GM10248 (cell line): ENCODE results near the gene KRT71.

Experiments used
- CTCF ChIA-PET: fragments of 300-600 bp; sonication (Branson Sonifier 250); formaldehyde crosslinking; extraction: SDS; loops from one replicate; lab custom pipeline; 2021; ENCODE audit warnings: antibody characterized with exemption; lab: Yijun Ruan, JAX
- POLR2A ChIA-PET: fragments of 350-650 bp; sonication (Branson Sonifier 250); formaldehyde crosslinking; extraction: SDS; loops from one replicate; lab custom pipeline; 2020; ENCODE audit warnings: antibody characterized with exemption; lab: Yijun Ruan, JAX
- DNase-seq: peaks from one replicate; pipeline ENCODE4 v3.0.0; 2012; ENCODE audit errors: extremely low spot score
- TF ChIP-seq, protein P1 (sequence below): IDR thresholded peaks from 2 replicates; pipeline ENCODE4 v1.5.1; 2012; ENCODE audit warnings: mild to moderate bottlenecking, low read depth; ENCODE audit errors: extremely low read depth, missing control alignments, control extremely low read depth

Gene KRT71

DNA sequence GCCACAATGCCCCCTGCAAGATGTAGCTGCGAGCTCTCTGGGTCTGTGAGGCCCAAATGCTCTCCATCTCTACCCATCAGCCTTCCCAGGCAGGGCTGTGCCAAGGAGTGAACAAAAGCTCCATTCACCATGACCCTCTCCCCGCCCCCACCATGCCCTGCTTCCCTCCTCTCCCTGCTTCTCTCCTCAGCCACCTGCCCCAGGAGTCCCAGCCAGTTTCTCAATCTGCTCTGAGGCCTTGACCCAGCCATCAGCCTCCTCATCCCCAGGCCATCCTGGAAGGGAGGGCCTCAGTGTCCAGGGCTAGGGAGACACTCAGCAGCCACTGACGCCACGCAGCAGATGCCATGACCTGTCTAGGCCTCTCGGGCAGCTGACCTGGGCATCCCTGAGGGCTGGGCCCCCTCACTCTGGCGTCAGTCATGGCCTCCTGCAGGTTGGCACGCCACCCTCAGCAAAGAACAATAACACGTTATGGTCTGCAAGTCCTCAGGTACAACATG lies 24.3 kb downstream of the KRT71 start:
- ChIA-PET CTCF (no interaction called here), POLR2A (no interaction called here)
- no peak for DNase-seq
- TF ChIP-seq, protein P1, sequence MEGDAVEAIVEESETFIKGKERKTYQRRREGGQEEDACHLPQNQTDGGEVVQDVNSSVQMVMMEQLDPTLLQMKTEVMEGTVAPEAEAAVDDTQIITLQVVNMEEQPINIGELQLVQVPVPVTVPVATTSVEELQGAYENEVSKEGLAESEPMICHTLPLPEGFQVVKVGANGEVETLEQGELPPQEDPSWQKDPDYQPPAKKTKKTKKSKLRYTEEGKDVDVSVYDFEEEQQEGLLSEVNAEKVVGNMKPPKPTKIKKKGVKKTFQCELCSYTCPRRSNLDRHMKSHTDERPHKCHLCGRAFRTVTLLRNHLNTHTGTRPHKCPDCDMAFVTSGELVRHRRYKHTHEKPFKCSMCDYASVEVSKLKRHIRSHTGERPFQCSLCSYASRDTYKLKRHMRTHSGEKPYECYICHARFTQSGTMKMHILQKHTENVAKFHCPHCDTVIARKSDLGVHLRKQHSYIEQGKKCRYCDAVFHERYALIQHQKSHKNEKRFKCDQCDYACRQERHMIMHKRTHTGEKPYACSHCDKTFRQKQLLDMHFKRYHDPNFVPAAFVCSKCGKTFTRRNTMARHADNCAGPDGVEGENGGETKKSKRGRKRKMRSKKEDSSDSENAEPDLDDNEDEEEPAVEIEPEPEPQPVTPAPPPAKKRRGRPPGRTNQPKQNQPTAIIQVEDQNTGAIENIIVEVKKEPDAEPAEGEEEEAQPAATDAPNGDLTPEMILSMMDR = no peak

DNA sequence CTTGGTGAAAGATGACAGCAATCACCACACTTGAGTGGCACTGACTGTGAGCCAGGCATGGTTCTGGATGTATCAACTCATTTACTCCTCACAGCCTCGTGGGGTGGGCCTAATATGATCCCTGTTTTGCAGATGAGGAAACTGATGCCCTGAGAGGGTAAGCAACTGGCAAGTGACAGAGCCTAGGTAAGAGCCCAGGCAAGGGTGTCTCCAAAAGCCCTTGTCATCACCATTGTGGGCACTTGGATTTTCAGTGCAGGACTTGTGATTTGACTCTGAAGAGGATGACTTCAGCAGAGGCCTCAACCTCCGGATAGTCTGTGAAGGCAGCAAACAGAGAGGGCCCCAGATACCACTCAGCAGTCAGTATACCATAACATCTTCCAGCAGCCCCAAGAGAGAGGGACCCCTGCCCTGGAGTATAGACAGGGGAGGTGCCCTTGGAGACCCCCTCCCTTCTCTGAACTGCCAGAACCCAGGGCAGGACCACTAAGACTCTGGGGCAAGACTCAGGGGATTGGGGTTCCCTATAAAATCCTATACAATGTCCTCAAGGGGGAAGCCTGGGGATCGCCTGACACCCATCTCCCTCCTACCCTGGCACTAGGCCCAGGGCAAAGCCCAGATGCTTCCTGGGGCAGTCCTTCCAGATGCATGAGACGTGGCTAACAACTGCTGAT lies 25.7 kb downstream of the KRT71 start:
- no peak for DNase-seq
- TF ChIP-seq, protein P1 = no peak
- POLR2A ChIA-PET = no interaction called here
- CTCF ChIA-PET = no interaction called here

DNA sequence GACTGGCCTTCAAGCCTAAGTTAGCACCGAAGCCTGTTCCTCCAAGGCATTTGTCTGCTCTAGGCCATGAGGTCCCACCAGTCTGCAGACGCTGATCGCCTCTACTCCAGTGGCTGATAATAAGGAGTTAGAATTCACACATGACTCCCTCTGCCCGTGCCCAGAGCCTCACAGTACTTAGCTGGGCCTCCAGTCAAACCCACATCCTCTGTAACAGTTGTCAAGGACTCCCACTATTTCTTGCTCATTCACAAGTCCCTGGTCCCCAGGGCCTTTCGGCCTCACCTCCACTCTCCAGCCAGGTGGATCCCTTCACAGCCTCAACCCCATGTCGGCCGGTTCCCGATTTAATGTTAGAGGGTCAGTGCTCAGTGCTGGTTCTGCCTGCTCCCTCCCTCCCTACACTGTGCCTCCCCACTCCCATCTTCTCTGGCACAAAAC lies 26.4 kb downstream of the KRT71 start:
- ChIA-PET POLR2A (no interaction called here), CTCF (no interaction called here)
- TF ChIP-seq, protein P1 = no peak
- no peak for DNase-seq

DNA sequence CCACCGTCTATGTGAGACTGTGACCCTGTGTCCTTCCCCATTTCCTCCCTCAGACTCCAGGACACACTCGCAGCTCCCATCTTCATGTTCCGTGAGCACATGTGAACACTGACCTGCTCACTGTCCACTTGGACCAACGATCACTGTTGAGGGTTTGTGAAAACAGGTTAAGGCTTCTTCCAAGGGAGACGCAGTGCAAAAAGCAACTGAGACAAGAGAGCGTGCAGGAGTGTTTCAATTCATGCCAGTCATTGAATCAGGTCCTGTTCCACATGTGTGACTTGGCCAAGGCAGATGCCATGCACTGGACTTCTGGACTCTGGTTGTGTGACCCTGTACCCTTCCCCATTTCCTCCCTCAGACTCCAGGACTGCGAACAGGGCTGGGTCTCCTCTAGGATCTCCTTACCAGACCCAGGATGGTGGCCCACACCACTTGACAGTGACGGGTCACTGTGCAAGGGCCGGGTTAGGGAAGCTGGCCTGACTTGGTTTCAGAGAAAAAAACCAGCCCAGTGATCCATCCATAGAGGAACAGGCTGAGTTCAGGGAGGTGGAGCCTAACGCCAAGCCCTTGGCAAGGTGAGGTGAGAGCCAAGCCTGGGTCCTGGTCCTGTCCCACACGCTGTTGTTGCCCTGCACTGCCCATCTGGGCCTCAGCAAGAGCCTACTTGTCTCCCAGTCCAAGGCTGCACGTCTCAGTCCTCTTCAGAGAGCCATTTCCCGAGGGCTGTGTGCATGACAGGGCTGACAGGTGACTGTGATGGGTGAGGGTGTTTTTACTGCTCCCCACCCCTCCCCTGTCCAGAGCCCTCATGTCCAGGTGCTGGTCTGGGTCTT lies 27.1 kb downstream of the KRT71 start:
- TF ChIP-seq, protein P1 = no peak
- ChIA-PET POLR2A (no interaction called here), CTCF (no interaction called here)
- DNase-seq = no peak

DNA sequence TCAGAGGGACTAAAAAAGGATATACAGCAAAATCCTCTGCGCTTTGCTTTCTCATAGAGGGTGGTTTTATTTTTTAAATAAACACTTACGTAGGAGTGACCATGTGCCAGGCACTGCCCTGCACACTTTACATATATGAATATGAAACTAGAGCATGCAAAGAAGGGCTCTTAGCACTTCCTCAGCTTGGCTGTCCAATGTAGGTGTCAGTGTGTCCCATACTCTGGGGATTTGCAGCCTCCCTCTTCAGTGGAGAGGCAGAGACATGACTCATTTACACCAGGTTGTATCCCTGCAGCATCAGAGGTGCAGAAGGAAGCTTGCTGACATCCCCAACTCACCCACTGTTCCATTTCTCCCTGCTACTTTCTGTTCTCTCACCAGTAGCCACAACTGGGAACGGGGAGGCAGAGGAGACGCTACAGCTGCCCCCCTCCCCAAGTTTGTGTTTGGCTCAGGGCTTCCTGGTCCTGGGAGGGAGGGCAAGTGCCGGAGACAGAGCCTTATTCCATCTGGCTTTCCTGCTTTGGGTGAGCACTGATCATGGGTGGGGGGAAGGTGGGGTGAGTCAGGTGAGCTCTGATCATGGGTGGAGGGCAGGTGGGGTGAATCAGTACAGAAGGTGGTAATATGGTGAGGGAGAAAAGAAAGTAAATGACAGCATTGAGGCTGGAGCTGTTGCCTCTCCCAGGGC lies 27.9 kb downstream of the KRT71 start:
- no peak for DNase-seq
- ChIA-PET CTCF (no interaction called here), POLR2A (no interaction called here)
- TF ChIP-seq, protein P1 = no peak

DNA sequence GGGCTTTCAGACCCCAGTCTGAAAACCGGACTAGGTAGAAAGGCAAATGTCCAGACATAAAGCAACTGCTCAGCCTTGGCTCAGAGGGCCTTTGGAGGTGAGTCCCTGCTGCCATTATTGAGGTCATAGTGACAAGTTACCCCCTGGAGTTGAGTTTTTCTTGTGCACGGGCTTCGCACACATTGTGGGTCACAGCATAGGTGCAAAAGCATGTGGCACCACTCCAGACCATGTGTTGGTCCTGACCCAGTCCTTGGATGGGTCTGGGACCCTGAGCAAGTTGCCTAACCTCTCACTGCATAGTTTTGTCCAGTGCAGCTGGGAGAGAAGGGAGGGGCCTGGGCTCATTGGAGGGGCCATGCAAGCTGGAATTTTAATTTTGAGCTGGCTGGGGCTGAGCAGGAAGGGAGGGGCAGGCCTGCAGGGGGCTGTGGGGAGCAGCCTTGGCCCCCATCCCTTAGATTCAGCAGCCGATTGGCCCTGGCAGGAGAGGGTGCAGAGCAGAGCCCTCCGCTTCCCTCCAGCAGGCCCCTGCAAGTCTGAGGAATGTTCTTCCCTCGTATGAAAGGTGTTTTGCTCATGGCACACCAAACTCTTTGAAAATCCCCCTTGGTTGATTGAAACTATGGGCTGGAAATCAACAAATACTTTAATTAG lies 28.6 kb downstream of the KRT71 start:
- POLR2A ChIA-PET = no interaction called here
- CTCF ChIA-PET = no interaction called here

More for the DNA sequence above, 28.6 kb downstream of the KRT71 start:
- DNase-seq = no peak
- TF ChIP-seq, protein P1 = no peak
